ENCODE measurements around the gene LYPD6.
"Not testable (repeated sequence)": the region's sequence is repeated elsewhere in the genome, so short reads cannot be mapped to it uniquely, and the experiment has no call there.

The LYPD6 gene

DNA sequence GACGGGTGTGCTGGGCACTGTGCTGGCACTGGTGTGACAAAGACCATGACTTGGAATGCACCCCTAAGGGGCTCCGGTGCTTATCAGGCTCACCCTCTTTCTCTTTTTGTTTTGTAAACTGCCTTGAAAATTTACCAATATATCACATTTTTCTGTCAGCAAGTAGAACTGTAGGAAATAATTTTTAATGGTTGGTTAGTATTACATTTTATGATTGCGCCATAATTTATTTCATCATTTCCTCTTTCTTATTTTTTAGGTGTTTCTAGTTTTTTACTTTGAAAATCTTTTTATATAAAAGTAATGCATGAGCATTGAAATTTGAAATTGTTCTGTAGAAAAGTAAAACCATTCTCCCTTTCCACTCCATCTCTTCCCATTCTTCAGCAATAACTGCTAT is 156.3 kb downstream of the LYPD6 start:
- no peak overlapping the region for H3K27ac ChIP-seq
- TF ChIP-seq, protein P1, sequence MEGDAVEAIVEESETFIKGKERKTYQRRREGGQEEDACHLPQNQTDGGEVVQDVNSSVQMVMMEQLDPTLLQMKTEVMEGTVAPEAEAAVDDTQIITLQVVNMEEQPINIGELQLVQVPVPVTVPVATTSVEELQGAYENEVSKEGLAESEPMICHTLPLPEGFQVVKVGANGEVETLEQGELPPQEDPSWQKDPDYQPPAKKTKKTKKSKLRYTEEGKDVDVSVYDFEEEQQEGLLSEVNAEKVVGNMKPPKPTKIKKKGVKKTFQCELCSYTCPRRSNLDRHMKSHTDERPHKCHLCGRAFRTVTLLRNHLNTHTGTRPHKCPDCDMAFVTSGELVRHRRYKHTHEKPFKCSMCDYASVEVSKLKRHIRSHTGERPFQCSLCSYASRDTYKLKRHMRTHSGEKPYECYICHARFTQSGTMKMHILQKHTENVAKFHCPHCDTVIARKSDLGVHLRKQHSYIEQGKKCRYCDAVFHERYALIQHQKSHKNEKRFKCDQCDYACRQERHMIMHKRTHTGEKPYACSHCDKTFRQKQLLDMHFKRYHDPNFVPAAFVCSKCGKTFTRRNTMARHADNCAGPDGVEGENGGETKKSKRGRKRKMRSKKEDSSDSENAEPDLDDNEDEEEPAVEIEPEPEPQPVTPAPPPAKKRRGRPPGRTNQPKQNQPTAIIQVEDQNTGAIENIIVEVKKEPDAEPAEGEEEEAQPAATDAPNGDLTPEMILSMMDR (IDR thresholded peaks at IDR 0.05): no peak
- no peak for TF ChIP-seq ZFX (IDR thresholded peaks at IDR 0.05; ENCODE audit: borderline replicate concordance)

DNA sequence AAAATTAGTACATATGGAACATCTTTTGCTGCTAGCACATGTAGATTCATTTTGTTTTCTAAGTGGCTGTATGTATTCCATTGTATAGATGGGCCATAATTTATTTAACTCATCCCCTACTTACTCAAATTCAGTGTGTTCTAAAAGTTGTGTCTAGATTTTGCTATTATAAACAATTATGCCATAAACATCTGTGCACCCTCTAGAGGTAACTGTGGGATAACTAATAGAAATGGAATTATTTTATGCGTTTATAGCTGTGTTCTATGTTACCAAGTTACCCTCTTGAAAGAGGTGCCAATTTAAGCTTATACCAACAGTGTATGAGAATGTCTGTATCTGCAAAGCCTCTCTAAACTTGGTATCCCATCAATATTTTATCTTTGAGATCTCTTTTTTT is 156.8 kb downstream of the LYPD6 start:
- H3K27ac ChIP-seq: no peak overlapping the region
- TF ChIP-seq, protein P1 (IDR thresholded peaks at IDR 0.05): no peak
- TF ChIP-seq ZFX (IDR thresholded peaks at IDR 0.05; ENCODE audit: borderline replicate concordance): no peak

DNA sequence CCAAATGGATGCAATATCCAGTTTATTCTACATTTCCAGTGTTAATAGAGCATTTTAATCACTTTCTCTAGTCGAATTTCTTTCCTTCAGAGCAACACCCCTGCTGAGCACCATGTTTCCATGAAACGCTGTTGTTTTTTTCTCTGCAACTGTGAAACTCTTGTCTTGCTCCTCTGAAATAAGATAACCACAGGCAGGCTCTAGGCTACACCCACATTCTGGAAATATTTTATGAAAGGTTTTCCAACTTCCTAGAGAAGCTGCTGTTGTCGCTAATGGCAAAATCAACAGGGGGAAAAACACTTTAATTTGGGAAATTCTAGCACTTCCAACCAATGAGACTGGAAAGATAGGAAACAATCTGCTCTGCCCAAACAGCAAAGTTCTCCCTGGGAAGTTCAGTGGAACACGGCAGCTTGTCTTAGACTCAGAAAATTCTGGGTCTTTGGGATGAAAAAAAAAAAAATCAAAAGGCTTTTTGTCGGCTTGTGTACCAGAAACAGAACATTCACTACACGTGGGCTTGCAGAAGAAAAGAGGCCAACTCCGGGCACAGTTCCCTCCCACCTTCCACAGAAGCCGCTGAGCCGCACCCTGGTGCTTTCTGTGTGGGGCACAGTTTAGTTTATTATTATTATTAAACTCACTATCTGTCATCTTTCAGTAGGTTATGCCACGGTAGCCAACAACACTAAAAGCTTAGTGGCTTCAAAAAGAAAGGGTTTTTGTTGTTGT is 158.5 kb downstream of the LYPD6 start:
- no peak for TF ChIP-seq ZFX (IDR thresholded peaks at IDR 0.05; ENCODE audit: borderline replicate concordance)
- TF ChIP-seq, protein P1 (IDR thresholded peaks at IDR 0.05): no peak
- no peak overlapping the region for H3K27ac ChIP-seq

DNA sequence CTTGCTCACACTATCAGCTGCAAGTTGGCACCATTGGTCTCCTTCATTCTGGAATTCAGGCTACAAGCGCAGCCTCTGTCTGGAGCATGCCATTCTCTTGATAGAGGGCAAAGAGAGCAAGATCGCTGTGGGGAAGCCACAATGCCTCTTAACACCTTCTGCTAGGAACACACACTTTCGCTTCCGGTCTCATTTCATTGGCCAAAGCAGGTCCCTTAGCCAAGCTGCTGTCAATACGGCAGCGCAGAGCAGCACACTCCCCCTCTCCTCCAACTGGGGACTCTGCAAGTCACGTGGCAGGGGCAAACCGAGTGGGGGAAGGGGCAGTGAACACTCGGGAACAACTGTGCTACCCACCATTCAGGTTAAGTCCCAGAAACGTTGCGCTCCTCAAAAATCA is 159.1 kb downstream of the LYPD6 start:
- TF ChIP-seq, protein P1 (IDR thresholded peaks at IDR 0.05): no peak
- TF ChIP-seq ZFX (IDR thresholded peaks at IDR 0.05; ENCODE audit: borderline replicate concordance): no peak
- no peak overlapping the region for H3K27ac ChIP-seq

DNA sequence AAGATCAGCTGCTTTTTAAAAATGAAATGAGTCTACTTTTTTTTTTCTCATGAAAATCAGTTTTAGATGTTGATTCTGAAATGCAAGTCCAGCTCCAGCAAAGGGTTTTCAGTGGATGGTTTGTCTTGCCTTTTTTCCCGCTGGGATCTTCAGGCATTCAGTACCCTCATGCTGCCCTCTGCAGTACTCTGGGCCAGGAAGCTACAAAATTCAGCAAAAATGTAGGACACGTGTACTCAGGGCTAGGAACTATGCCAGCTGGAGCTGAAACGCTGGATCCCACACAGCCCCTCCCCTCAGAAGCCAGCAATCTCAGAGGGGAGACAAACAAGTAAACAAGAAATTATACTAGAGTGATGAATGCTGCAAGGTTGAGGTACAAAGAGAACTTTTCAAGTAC is 159.9 kb downstream of the LYPD6 start:
- no peak overlapping the region for H3K27ac ChIP-seq
- no peak for TF ChIP-seq ZFX (IDR thresholded peaks at IDR 0.05; ENCODE audit: borderline replicate concordance)
- TF ChIP-seq, protein P1 (IDR thresholded peaks at IDR 0.05): no peak

DNA sequence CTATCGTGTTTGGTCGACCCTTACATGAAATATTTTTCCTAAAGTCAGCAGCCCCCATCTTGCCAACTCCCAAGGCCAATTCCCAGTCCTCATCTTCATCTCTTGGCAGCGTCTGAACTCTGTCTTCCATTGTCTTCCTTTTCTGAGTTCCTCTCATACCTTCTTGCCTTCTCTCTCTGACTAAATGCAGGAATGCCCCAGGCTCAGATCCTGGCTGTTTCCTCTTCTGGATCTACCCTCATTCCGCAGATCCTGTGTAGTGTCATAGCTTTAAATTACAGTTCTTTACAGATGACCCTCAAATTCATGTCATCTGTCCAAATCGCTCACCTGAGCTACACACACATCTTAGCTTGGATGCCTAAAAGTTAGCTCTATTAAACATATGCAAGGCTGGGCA is 162.5 kb downstream of the LYPD6 start:
- TF ChIP-seq ZFX (IDR thresholded peaks at IDR 0.05; ENCODE audit: borderline replicate concordance): no peak
- TF ChIP-seq, protein P1 (IDR thresholded peaks at IDR 0.05): no peak
- H3K27ac ChIP-seq: no peak overlapping the region

DNA sequence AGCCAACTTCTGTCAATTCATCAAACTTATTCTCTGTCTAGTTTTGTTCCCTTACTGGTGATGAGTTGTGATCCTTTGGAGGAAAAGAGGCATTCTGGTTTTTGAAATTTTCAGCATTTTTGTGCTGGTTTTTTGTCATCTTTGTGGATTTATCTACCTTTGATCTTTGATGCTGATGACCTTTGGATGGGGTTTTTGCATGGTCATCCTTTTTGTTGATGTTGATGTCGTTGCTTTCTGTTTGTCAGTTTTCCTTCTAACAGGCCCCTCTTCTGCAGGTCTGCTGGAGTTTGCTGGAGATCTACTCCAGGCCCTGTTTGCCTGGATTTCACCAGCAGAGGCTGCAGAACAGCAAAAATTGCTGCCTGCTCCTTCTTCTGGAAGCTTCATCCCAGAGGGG is 168.8 kb downstream of the LYPD6 start:
- not testable (repeated sequence) for H3K27ac ChIP-seq

DNA sequence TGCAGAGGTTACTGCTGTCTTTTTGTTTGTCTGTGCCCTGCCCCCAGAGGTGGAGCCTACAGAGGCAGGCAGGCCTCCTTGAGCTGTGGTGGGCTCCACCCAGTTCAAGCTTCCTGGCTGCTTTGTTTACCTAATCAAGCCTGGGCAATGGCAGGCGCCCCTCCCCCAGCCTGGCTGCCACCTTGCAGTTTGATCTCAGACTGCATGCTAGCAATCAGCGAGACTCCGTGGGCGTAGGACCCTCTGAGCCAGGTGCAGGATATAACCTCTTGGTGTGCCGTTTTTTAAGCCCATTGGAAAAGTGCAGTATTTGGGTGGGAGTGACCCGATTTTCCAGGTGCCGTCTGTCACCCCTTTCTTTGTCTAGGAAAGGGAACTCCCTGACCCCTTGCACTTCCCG is 176.4 kb downstream of the LYPD6 start:
- not testable (repeated sequence) for H3K27ac ChIP-seq
